GM18526 (cell line): Measurements from ENCODE around the gene POP7.

Experiments
- POLR2A ChIP-seq: IDR thresholded peaks from 3 replicates; pipeline ENCODE4 v1.6.1; 2011; ENCODE audit not compliant: insufficient read length; ENCODE audit errors: extremely low read depth

The POP7 gene

GRCh38 chr7:100731937-100732636 lies 26.2 kb downstream of the POP7 start:
- TF ChIP-seq POLR2A, result no peak

- no peak for TF ChIP-seq POLR2A
These were observed 29.8 kb downstream of the POP7 start for GRCh38 chr7:100735730-100736129.

GRCh38 chr7:100736671-100737070 lies 30.8 kb downstream of the POP7 start:
- no peak for TF ChIP-seq POLR2A

GRCh38 chr7:100739934-100740333 lies 34.0 kb downstream of the POP7 start:
- no peak for TF ChIP-seq POLR2A

- no peak for TF ChIP-seq POLR2A
These were observed 38.7 kb downstream of the POP7 start for GRCh38 chr7:100744605-100745004.

- TF ChIP-seq POLR2A, result no peak
These were observed 39.3 kb downstream of the POP7 start for GRCh38 chr7:100745184-100745583.

GRCh38 chr7:100752994-100753393 lies 47.1 kb downstream of the POP7 start:
- TF ChIP-seq POLR2A, result no peak

GRCh38 chr7:100753750-100754149 lies 47.8 kb downstream of the POP7 start:
- TF ChIP-seq POLR2A, result no peak
